Tibial artery (tissue), 4 donors: ENCODE results near the gene DHRS13.
A peak's percentile ranks its signal among the peaks of the same experiment; 100 is the strongest.
"Not testable (repeated sequence)": the region's sequence is repeated elsewhere in the genome, so short reads cannot be mapped to it uniquely, and the experiment has no call there.

Source experiments
- DNase-seq, 2 donors: peaks; one replicate each; pipeline ENCODE4 v3.0.0-alpha.2; 2019
- H3K27ac ChIP-seq, 2 donors: fragments of 200-600 bp; sonication (generic) in 1 of 2; 1 replicate in 1 of 2; 2 replicates in 1 of 2; pipeline ENCODE4 v1.5.1; 2018 to 2019; ENCODE audit warnings: mild to moderate bottlenecking in 1 of 2
- H3K27me3 ChIP-seq, 2 donors: fragments of 200-600 bp; sonication (generic) in 1 of 2; one replicate each; pipeline versions ENCODE4 v1.5.1 to v1.6.0; 2016 to 2019
- H3K36me3 ChIP-seq, 3 donors: fragments of 200-600 bp; sonication (generic) in 2 of 3; one replicate each; pipeline ENCODE4 v1.5.1; 2016 to 2019; ENCODE audit warnings: mild to moderate bottlenecking in 2 of 3
- H3K4me1 ChIP-seq, 4 donors: fragments of 200-600 bp; sonication (generic) in 2 of 4; 1 replicate in 3 of 4; 2 replicates in 1 of 4; pipeline ENCODE4 v1.5.1; 2016 to 2019
- H3K4me3 ChIP-seq, 2 donors: fragments of 200-600 bp; sonication (generic) in 1 of 2; 1 replicate in 1 of 2; 2 replicates in 1 of 2; pipeline ENCODE4 v1.5.1; 2018 to 2019; ENCODE audit warnings: mild to moderate bottlenecking in 2 of 2
- H3K9me3 ChIP-seq, 3 donors: fragments of 200-600 bp; sonication (generic) in 1 of 3; one replicate each; pipeline ENCODE4 v1.5.1; 2016 to 2019
- intact Hi-C: fragments of 100-400 bp; cut with DNase I; formaldehyde crosslinking; loops from one replicate; pipeline ENCODE4 v1.15.0; 2023; ENCODE audit warnings: low total_unique reads
- TF ChIP-seq, protein P1 (sequence below), 2 experiments: fragments of 200-600 bp in 1 of 2; fragments of 450-650 bp in 1 of 2; IDR thresholded peaks; one replicate each; pipeline ENCODE4 v1.5.1; 2017 to 2019; ENCODE audit warnings: antibody characterized with exemption in 2 of 2, mild to moderate bottlenecking in 1 of 2, moderate library complexity in 1 of 2

The DHRS13 gene

DNA sequence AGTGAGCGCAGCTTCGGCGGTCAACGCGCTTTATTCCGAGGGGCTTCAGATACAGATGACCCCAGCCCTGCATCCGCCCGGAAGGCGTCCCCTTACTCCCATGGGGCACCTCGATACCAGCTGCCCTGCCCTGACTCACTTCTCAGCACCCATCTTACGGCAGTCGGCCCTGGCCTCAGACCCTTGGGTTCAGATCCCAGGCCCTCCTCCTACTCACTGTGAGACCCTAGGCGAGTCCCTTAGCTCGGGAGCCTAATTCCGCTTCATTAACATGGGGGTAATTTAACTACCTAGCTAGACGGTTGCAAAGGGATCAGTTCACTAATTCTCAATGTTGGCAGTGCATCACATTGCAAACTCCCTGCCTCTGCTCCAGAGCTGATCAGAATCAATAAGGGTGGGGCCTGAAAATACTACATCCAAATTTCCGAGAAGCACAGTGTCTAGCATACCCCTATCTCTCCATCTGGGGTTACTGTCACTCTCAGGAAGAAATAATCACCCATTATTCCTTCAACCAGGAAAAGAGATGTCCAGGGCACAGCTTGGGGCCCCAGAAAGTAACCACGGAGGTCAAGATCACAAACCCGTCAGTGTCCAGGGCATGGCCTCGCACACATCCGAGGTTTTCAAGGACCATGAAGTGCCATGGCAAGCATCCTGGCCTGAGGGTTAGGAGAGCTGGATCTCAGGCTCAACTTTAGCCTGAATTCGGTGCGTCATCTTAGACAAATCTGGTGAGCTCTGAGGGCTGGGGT, 4.9 kb downstream of the DHRS13 start:
- DNase-seq = peak; percentile 27 to 33
- TF ChIP-seq, protein P1, sequence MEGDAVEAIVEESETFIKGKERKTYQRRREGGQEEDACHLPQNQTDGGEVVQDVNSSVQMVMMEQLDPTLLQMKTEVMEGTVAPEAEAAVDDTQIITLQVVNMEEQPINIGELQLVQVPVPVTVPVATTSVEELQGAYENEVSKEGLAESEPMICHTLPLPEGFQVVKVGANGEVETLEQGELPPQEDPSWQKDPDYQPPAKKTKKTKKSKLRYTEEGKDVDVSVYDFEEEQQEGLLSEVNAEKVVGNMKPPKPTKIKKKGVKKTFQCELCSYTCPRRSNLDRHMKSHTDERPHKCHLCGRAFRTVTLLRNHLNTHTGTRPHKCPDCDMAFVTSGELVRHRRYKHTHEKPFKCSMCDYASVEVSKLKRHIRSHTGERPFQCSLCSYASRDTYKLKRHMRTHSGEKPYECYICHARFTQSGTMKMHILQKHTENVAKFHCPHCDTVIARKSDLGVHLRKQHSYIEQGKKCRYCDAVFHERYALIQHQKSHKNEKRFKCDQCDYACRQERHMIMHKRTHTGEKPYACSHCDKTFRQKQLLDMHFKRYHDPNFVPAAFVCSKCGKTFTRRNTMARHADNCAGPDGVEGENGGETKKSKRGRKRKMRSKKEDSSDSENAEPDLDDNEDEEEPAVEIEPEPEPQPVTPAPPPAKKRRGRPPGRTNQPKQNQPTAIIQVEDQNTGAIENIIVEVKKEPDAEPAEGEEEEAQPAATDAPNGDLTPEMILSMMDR (IDR thresholded peaks at IDR 0.05) = no peak
- H3K27me3 ChIP-seq = no peaks in the 10 kb centered on the region
- H3K4me3 ChIP-seq = peak overlapping the region; percentile 81 to 86
- no peaks in the 10 kb centered on the region for H3K9me3 ChIP-seq
- H3K4me1 ChIP-seq = peaks cover 0 to 58% (median 38%) of the 10 kb centered on the region in 4 donors
- H3K36me3 ChIP-seq = no peaks in the 10 kb centered on the region
- intact Hi-C loops = loop anchor here (5.0 kb wide), 2 partner anchors 86 to 171 kb away; partner anchors contain the start of genes NEK8 and TLCD1
- peak overlapping the region; percentile 92 to 94 for H3K27ac ChIP-seq

DNA sequence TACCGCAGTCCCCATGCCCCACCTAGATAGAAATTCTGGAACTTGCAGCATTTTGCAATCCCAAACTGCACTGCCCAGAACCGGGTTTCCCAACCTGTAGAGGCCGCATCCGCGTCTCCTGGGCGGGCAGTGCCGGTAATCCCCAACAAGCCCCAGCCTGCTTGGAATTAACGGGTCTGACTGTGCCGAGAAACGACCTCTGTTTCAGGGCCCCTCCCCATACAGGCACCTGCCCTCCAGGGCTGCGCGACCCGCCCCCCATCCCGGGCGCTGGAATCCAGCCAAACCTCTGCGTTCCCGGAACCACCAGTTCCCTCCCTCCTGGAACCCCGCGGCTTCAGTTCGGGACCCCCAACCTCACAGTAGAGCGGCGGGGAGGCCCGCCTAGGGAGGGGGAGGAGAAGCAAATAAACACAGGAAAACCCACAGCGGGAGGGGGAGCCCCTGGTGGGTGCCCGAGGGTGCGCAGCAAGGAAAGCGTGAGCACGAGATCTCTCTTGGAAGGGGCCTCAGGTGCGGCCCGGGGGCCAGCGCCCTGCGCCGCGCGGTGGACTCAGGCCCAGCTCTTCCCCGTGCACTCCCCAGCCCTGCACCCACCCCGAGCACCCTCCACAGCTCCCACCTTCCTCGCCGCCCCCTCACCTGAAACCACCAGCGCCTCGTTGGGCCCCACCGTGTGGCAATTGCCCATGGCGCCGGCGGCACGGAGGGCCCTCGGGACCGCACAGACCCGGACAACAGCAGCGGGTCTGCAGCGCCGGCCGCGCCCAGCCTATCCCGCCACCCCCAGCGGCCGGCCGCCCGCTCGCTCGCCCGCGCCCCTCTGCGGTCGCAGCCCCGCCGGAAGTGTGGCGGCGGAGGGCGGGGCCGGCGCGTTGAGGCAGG, 5.8 kb downstream of the DHRS13 start, which contains the start of gene FLOT2:
FLOT2 (minus strand) TSS at position 850 of the 885 bp plus-strand sequence; CDS start at position 691, 159 bp downstream.
- TF ChIP-seq, protein P1 (IDR thresholded peaks at IDR 0.05) = peak in 1 of 2 experiments; percentile 19
- intact Hi-C loops = loop anchor here (5.0 kb wide), 2 partner anchors 85 to 170 kb away; partner anchors contain the start of genes NEK8 and TLCD1
- Histone ChIP-seq H3K36me3 (no peaks in the 10 kb centered on the region), H3K4me3 (peak within 1 kb of the TSS; percentile 81 to 86), H3K9me3 (no peaks in the 10 kb centered on the region), H3K27me3 (no peaks in the 10 kb centered on the region), H3K4me1 (peaks cover 0 to 62% (median 44%) of the 10 kb centered on the region in 4 donors), H3K27ac (peak within 1 kb of the TSS; percentile 92 to 94)
- peak; percentile 78 to 86 for DNase-seq

DNA sequence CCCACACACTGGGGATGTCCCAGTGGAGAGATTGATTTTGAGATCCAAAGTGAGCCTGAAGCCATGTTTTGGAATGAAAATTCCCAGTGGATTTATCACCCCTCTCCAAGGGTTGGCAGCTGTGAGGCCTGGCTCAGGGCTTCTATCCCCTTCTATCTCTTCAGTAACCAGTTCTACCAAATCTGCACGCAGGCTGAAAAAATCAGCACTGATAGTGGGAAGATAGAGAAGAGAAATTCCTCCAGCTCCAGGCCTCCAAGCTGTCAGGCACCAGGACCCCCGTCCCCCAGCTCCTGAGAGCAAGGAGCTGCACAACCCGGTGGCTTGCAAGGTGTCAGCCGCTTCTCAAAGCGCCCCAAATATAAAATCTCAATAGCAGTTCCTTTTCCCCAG, 6.4 kb downstream of the DHRS13 start:
- Histone ChIP-seq H3K4me3 (peak overlapping the region; percentile 81 to 86), H3K27me3 (no peaks in the 10 kb centered on the region), H3K27ac (peak overlapping the region; percentile 92 to 94), H3K4me1 (peaks cover 0 to 61% (median 46%) of the 10 kb centered on the region in 4 donors), H3K9me3 (no peaks in the 10 kb centered on the region), H3K36me3 (peaks cover 0 to under 1% (median 0%) of the 10 kb centered on the region in 3 donors)
- DNase-seq = no peak
- TF ChIP-seq, protein P1 (IDR thresholded peaks at IDR 0.05) = no peak
- intact Hi-C loops = loop anchor here (5.0 kb wide), 2 partner anchors 84 to 169 kb away; partner anchors contain the start of genes NEK8 and TLCD1

DNA sequence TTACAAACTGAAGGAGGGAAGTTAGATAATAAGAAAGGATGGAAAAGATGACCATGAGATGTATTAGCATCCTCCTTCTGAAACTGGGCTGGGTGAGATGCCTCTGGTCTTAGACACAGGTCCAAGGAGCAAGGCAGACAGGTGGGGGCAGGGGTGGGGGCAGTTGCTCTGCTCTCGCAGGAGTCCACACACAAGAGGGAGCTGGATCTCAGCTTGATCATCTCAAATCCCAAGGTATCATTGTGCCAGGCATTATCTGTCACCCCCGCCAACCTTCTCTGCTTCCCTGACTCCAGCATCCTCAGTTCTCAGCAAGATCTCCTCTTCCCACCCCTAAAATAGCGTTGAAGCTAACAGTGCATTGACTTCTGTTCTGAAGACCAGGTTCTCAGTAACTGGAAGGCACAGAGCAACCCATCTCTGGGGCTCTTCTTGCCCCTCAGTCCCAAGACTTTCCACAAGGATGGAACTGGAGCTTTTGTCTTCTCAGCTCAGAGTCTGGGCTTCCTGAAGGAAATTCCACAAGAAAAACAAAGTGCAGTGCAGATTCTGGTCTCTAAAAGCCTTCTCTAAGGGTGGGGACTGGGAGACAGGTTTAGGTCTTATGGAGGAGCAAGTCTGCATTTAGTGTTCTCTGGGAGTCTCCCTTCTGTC, 7.0 kb downstream of the DHRS13 start:
- Histone ChIP-seq H3K27ac (peak overlapping the region; percentile 92 to 94), H3K27me3 (no peaks in the 10 kb centered on the region), H3K4me1 (peaks cover 0 to 60% (median 47%) of the 10 kb centered on the region in 4 donors), H3K9me3 (no peaks in the 10 kb centered on the region), H3K4me3 (peak overlapping the region; percentile 81 to 86), H3K36me3 (peaks cover 0 to 6% (median 0%) of the 10 kb centered on the region in 3 donors)
- DNase-seq = no peak
- TF ChIP-seq, protein P1 (IDR thresholded peaks at IDR 0.05) = no peak
- intact Hi-C loops = loop anchor here (5.0 kb wide), 2 partner anchors 84 to 169 kb away; partner anchors contain the start of genes NEK8 and TLCD1

DNA sequence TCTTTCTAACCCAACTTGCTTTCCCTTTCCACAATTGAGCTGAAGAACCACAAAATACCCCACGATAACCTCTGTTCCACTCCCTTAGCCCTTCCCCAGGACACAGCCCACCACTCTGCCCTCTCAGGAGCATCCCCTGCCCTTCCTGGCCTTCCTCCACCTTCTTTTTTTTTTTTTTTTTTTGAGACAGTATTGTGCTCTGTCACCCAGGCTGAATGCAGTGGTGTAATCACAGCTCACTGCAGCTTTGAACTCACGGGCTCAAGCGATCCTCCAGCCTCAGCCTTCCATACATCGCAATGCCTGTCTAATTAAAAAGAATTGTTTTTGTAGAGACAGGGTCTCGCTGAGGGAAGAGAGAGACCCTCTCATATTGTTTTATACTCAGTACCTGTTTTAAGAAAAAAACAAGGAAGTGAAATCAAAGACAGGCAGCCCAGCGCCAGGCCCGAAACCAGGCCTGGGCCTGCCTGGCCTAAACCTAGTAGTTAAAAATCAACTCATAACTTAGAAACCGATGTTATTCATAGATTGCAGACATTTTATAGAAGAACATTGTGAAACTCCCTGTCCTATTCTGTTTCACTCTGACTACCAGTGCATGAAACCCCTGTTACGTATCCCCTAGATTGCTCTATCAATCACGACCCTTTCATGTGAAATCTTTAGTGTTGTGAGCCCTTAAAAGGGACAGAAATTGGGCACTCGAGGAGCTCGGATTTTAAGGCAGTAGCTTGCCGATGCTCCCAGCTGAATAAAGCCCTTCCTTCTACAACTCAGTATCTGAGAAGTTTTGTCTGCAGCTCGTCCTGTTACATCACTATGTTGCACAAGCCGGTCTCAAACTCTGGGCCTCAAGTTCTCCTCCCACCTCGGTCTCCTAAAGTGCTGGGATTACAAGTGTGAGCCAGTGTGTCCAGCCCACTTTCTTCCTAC, 9.4 kb downstream of the DHRS13 start:
- H3K36me3 ChIP-seq, intact Hi-C loops, DNase-seq, H3K27me3 ChIP-seq, H3K9me3 ChIP-seq, H3K4me3 ChIP-seq: not testable (repeated sequence)
- H3K27ac ChIP-seq = peak overlapping the region; percentile 8 to 50
- peaks cover 0 to 54% (median 49%) of the 10 kb centered on the region in 4 donors for H3K4me1 ChIP-seq
